ENCODE results near the gene SRGAP1.
"Not testable (repeated sequence)": the region's sequence is repeated elsewhere in the genome, so short reads cannot be mapped to it uniquely, and the experiment has no call there.

Gene SRGAP1

DNA sequence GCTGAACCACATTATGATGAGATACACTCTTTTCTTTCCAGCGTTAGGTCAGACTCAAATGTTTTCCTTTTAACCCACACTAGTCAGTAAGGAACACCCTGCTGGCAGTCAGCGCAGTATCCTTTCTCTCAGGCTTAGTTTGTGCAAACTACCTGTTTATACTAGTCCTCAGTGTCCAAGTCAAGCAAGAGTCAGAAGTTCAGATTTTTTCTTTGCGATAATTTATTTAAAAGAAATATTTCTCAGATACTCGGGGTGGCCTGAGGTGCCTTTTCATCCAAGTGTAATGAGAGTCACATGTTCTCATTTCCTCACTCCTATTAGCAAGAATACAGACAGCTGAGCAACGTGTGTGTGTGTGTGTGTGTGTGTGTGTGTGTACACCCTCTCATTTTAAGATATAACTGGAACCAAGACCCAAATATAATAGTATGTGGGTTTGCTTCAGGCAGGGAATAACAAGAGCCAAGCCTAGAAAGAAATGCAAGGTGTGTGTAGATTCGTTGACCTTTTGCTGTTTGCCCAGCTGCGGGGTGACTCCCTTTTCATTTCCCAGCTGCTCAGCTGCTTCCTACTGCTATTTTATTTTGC, 194.9 kb downstream of the SRGAP1 start:
- no peak for DNase-seq (ENCODE audit: low read depth in 1 of 2, low spot score in 1 of 2)

DNA sequence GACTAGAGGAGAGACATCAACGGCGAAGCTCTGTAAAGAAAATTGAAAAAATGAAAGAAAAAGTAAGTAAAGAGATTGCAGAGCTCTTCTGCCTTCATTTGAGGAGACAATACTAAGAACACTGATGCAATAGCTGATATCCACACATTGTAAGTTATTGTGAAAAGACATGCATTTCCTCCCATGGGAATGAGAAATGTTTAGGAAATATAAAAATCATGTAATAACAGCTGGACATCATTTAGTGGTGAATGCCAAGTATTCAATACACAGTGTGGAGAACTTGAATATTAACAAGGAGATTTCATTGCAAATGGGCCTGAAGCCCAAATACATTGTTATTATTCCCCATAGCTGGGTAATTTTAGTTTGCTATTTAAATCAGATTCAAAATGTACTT, 198.4 kb downstream of the SRGAP1 start:
- no peak for DNase-seq (ENCODE audit: low read depth in 1 of 2, low spot score in 1 of 2)

DNA sequence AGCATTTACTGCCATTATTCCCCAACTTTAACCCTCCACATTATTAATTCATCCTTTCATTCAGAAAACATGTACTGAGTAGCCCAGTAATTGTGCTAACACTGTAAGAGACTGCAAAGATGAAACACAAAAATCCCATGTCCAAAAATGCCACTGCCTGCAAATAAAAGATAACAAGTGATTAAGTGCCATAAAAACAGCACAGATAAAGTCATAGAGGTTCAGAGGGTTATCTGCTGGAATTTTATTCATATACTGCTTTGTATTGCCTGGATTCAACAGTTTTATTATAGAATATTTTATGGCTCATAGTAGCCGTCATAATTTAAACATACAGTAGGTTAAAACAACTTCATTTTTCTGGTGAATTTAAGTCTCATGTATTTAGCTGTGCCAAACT, 199.7 kb downstream of the SRGAP1 start:
- DNase-seq (ENCODE audit: low read depth in 1 of 2, low spot score in 1 of 2), result no peak

DNA sequence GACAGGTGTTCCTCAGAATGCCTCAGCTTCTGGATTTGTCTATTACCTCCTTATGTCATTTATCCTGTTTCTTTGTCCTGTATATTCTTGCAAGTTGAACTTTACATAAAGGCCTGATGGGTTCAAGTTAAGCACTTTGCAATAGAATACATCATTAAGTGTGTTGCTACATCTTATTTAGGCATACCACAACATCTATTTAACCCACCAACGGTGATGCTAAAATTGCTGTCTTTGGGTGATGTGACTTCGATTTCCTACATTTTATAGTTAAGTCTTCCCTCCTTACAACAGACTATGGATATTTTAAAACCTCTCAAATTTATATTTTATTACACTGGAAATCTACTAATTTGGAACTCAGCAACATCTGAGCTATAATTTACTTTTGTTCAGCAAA, 206.6 kb downstream of the SRGAP1 start:
- no peak for DNase-seq (ENCODE audit: low read depth in 1 of 2, low spot score in 1 of 2)

DNA sequence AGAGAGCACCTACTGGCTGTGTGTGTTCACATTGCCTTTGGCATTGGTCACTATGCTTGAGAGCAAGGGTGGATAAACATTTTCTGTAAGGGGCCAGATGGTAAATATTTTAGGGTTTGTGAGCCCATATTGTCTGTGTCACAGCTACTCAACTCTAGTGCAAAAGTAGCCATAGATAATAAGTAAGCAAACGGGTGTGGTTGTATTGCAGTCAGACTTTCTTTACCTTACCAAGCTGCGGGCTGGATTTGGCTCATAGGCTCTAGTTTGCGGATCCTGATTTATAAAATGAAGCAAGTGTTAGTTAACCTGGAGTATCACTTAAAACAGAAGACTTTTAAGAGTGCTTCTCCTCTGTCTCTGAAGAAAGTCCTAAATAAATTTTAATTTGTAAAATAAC, 208.6 kb downstream of the SRGAP1 start:
- DNase-seq (ENCODE audit: low read depth in 1 of 2, low spot score in 1 of 2), result no peak

DNA sequence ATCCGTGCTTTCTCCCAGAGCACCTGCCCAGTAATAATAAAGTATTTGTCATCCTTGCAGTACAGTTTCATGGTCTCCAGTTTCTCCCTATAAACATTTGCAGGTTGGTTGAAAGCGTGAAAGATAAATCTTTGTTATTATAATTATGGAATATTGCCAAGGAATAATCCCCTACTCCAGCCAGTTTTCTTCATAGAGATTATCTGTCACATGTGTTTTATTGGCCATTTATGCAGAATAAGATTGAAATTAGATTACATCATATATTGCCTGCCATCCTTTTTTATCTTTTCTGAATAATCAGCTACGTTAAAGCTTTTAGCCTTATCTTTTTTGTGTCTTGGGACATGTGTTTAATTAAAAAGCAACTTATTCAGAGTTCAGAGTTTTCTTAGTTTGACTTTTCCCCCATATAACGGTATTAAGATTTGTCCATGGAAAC, 209.6 kb downstream of the SRGAP1 start:
- no peak for DNase-seq (ENCODE audit: low read depth in 1 of 2, low spot score in 1 of 2)

DNA sequence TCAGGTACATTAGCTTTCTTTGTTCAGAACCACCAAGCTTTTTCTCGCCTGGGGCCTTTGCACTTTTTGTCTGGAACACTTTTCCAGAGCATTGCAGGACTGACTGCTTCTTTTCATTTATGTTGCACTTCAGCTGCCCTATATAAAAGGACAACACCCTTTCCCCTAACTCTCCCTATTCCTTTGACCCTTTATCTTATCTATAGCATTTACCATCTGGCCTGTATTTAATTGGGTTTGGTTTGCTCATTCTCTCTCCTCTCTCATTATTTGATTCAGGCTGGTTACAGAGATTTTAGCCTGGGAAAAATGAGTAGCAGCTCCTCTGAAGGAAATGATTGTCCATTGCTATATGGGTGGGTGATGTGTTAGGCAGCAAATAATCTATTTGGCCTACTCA, 212.2 kb downstream of the SRGAP1 start:
- DNase-seq (ENCODE audit: low read depth in 1 of 2, low spot score in 1 of 2), result no peak

DNA sequence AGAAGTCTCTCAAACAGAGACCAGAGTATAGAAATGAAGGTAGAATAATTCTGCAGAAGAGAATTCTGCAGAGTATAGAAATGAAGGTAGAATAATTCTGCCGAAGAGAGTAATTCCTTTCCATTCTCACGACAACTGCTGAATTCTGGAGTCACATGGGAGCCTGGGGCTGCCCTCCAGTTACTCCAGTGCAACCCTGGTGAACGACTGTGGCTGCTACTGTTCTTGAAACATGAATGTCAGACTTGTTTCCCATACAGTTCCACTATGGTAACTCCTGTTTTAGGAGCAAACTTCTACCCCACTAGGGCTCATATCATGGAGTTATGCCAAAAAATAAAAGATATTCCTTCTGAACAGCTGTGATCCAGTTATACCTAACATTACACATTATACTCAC, 213.2 kb downstream of the SRGAP1 start:
- no peak for DNase-seq (ENCODE audit: low read depth in 1 of 2, low spot score in 1 of 2)

DNA sequence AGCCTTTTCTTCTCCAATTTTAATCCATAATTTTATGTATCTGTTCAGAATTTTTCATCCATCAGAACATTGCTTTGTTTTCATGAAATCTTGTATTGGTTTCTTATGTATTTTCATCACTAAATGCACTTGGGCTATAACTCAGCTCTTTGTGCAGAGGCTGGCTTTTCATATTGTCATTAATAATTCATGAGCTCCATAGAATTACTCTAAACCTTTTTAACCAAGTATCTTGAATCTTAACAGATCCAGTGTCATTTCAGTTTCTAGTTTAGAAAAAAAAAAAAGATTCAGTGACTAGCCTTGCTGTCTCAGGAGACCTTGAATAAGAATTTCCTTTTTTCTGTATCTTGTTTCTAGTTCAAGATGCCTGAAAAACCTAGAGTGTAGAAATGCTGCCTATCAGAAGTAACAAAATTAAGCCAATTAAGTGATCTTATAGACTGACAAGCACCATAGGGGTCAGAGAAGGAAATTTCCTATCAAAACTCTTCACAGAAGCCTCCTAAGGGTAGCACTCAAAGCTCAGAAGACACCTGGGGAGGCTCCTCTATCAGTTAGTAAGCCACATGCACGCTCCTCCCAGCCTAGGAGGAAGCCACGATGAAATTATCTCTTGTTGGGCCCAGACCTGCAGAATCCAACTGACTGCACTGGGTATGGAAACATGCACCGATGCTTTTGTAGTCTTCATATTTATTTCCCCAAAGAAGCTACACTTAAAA, 214.2 kb downstream of the SRGAP1 start:
- DNase-seq (ENCODE audit: low read depth in 1 of 2, low spot score in 1 of 2), result no peak

DNA sequence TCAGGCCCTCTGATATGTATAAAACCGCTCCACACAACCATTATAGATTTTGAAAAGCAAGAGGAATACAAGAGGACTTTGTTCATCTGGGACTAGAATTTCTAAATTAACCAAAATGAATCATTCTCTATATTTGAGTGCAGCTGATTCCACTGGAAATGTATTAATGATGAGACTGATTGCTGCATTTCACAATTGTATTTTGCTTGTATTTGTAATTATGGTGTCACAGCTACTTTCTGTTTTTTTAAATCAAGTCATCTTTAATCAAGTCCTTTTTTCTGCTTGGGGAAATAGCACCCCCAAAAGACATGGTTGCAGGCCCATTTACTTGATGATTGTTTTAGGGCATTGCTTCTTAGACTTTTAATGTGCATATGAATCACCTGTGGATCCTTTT, 215.2 kb downstream of the SRGAP1 start:
- no peak for DNase-seq (ENCODE audit: low read depth in 1 of 2, low spot score in 1 of 2)

DNA sequence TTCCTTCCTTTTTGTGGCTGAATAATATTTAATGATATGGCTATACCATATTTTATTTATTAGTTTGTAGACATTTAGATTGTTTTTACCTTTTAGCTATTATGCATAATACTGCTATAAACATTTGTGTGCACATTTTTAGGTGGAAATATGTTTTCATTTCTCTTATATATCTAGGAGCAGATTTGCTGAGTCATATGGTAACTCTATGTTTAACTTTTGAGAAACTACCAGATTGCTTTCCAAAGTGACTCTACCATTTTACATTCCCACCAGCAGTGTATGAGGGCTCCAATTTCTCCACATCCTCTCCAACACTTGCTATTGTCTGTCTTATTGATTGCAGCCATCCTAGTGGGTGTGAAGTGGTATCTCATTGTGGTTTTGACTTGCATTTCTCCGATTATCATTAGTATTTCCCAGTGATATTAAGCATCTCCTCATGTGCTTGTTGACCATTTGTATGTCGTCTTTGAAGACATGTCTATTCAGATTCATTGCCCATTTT, 217.4 kb downstream of the SRGAP1 start:
- DNase-seq (ENCODE audit: low read depth in 1 of 2, low spot score in 1 of 2), result no peak

DNA sequence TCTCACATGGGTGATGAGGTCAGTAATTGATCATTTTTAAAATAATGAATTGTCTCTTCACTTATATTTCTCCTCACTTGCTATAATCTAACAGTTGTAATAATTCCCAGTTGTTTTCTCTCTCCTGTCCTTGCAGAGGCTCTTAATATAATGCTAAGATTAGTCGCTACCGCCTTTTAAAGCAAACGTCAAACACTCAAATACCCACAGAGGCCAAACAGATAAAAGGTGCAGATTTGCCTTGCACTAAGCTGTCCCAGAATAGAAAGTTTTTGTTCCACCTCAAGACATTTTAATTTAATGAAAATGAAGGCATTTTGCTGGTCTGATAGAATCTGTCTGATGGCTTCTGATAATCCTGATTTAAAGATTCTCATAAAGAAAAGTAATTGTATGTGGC, 218.6 kb downstream of the SRGAP1 start:
- no peak for DNase-seq (ENCODE audit: low read depth in 1 of 2, low spot score in 1 of 2)

DNA sequence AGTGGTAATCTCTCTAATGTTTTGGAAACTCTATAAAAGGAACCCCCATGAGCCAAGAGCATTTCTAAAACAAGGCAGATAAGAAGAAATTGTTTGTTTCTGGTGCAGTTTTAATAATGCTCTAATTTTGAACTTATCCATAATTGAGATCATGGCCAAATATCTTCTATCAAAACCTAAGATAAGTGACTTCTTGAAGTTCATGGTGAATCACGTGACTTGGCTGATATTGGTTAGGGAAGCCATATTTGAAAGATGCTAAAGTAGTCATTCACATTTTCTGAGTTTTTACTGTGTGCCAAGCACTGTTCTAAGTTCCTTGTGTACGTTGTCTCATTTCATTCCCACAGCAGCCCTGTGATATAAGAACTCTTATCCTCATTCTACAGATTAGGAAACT, 219.7 kb downstream of the SRGAP1 start:
- no peak for DNase-seq (ENCODE audit: low read depth in 1 of 2, low spot score in 1 of 2)

DNA sequence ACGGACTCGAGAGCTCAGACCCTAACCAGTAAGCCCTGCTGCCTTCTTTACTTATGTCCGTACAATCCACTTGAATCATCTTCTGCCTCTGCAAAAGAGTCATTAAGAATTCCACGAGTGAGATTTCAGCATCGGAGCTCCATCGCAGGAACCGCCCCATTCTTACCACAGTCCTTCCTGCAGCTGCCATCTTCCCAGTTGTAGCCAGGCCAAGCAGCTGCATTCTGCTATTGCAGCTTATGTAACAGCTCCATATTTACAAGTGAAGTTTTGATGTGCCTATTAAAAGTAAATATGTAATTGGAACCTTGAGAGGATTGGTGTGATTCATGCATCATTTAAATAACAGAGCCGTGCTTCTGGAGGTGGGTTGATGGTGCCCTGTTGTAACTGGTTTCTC, 220.2 kb downstream of the SRGAP1 start:
- no peak for DNase-seq (ENCODE audit: low read depth in 1 of 2, low spot score in 1 of 2)

DNA sequence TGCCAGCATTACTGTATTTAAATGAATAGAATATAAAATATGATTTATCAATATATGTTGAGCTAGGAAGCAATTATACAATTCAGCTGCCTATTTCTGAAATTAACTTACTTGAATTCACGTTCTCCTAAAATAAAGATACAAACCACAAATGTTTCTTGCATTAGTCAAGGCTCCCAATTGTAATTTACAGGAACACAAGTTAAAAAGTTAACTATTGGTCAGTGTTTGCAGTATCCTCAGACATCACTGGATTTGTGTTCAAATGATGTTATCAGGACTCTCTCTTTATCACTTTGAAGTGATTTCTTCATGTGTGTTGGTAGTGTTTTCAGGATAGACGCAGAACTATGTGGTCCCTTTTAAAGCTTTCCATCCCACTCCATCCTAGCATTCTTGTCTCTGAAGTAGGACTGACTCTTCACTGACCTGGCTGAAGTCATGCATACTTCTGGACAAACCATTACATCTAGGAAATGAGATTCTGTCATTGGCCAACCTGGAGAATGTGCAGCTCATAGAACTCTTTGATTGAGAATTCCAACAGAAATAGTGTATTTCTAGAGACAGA, 221.5 kb downstream of the SRGAP1 start:
- DNase-seq (ENCODE audit: low read depth in 1 of 2, low spot score in 1 of 2), result no peak

DNA sequence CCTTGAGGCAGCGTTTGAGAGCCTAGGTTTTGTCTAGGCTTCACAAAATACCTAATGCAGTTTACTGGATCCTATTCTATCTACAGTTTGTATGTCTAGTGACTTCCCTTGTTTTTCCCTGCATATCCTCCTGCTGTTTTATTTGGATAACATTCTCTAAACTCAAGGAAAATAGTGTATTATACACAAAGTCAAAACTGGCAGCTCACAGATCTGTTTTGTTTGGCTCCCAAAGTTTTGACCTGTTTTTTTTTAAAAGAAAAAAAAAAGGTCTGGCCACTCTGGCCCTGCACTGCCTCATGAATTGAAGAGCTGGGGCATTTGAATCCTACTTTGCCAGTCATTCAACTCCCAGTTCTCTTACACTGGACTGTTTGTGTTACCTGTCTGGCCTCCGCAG, 222.3 kb downstream of the SRGAP1 start:
- DNase-seq (ENCODE audit: low read depth in 1 of 2, low spot score in 1 of 2), result no peak

DNA sequence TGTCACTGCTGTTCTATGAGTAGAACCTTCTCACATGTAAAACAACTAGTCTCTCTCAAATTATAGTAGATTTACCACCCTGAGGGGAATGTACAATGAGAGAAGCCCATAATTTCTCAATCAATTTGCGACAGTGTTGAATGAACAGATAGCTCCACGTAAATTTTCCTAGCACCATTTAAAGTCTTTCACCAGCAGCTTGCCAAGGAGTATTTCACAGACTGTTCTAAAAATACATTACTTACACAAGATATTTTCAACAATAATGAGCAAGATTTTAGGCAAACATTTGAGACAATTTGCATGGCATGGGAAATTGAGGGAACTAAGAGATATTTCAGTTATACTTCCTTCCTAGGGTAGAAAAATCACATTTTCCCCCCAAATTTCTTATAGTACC, 226.0 kb downstream of the SRGAP1 start:
- DNase-seq (ENCODE audit: low read depth in 1 of 2, low spot score in 1 of 2), result no peak

DNA sequence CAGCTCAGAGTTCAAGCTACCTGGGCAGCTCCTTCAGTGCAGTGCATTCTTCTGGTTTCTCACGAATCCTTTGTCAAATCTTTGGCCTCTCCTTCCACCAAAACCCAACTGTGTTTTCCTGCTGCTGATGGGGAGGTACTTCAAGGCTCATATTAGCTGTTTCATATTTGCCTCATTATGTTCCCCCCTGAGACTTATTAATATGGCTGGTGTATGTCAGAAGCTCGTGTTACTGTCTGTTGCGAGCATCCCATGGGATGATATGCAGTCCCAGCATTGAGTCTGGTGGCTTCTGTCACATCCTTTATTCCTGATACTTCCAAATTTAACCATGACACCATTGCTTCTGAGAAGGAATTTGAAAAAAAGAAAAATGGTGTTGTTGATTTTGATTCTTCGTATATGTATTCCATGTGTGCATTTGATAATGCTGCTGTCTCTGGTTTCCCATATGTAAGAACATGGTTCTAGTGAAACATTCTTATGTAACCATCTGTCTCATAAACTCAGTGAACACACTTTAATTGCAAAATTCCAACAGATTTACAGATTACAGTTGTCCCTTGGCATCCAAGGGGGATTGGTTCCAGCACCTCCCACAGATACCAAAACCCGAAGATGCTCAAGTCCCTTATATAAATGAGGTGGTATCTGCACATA, 228.5 kb downstream of the SRGAP1 start:
- no peak for DNase-seq (ENCODE audit: low read depth in 1 of 2, low spot score in 1 of 2)

DNA sequence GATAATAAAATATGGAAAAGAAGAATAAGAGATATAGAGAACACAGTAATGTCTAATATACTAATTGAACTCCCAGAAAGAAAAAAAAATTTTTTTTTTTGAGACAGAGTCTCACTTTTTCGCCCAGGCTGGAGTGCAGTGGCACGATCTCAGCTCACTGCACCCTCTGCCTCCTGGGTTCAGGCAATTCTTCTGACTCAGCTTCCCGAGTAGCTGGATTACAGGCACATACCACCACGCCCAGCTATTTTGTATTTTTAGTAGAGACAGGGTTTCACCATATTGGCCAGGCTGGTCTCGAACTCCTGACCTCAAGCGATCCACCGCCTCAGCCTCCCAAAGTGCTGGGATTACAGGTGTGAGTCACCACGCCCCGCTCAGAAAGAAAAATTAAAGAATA, 232.1 kb downstream of the SRGAP1 start:
- not testable (repeated sequence) for DNase-seq (ENCODE audit: low read depth in 1 of 2, low spot score in 1 of 2)

DNA sequence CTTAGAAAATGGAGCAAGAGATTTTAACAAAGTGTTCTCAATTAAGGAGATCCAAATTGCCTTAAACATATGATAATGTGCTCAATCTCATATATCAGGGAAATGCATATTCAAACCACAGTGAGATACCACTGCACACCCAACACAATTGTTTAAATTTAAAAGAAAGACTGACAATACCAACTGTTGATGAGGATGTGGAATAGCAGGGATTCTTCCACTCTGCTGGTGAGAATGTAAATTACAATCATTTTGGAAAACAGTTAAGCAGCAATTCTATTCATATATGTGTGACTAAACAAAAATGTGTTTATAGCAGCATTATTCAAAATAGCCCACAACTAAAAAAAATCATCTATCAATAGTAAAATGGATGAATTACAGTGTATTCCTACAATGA, 233.4 kb downstream of the SRGAP1 start:
- DNase-seq (ENCODE audit: low read depth in 1 of 2, low spot score in 1 of 2), result no peak

DNA sequence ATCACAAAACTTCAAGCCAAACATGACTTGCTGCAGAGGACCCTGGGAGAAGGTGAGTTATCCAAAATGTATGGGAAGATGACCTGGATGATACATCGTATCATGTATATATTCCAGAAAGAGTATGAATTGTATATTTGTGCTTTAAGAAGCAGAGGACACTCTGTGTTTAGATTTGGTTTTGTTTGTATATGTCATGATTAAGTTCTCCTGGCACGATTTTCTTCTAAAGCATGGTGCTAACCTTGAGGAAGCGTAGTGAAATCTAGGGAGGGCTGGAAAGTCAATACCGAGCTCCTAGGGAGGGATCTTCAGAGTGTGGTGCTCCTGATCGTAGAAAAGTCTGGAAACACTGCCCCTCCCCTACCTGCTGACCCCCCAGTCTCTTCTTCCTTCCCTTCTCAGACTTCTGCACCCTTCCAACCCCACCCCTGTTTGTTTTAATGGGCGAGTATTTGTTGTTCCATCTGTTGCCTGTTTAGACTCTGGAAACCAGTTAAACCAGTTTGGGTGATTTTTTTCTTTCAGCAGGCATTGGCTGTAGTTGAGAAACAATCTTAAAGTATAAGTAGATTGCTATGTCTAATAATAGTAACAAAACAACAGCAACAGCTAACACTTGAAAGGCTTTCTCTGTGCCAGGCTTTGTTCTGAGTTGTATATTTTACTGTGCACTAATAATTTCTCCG, 236.0 kb downstream of the SRGAP1 start:
- DNase-seq (ENCODE audit: low read depth in 1 of 2, low spot score in 1 of 2), result no peak

DNA sequence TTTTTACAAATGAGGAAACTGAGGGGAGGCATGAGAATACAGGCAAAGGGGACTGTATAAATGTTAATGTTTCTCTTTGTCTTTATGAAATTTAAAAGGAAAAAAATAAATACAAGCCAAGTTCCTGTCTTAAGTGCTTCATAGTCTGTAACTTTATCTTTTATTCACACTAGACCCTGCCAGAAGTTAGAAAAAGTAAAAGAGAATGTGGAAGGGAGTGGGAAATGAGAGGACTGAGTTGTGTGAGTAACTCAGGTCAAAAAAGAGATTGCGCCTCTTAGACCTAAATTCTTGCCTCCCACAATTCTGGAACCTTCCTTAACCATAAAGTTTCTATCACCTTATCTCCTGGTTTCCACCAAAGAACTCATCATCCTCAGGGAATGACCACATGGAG, 236.5 kb downstream of the SRGAP1 start:
- no peak for DNase-seq (ENCODE audit: low read depth in 1 of 2, low spot score in 1 of 2)

Measured in activated CD4-positive, alpha-beta T cell treated with anti-CD3 and anti-CD28 coated beads, Interleukin-2, amount 50 U/mL, for 24 hours (primary cell).